HepG2 (cell line): ENCODE results near the gene SLC35G2. TPM values are rescaled to one million over a fixed set of nuclear protein-coding genes. Genes with fewer than 3 reads are reported as not detected.

Experiments
- CBFB ChIP-seq: sonication (generic); formaldehyde crosslinking; IDR thresholded peaks from 2 replicates; pipeline ENCODE4 v1.4.0; 2020; ENCODE audit warnings: missing genetic modification reagents
- DMAP1 ChIP-seq: IDR thresholded peaks from 2 replicates; pipeline ENCODE4 v1.6.1; 2016
- MAFG ChIP-seq: sonication (generic); formaldehyde crosslinking; IDR thresholded peaks from 2 replicates; pipeline ENCODE4 v1.5.1; 2020; ENCODE audit warnings: mild to moderate bottlenecking, missing genetic modification reagents
- MBD4 ChIP-seq: IDR thresholded peaks from 2 replicates; pipeline ENCODE4 v1.6.1; 2012; ENCODE audit warnings: low read length, inconsistent platforms, borderline replicate concordance
- MED13 ChIP-seq: sonication (generic); formaldehyde crosslinking; IDR thresholded peaks from 2 replicates; pipeline ENCODE4 v1.5.0; 2020; ENCODE audit warnings: missing genetic modification reagents
- MTERF4 ChIP-seq: sonication (generic); formaldehyde crosslinking; IDR thresholded peaks from 2 replicates; pipeline ENCODE4 v1.8.0; 2023; ENCODE audit warnings: mild to moderate bottlenecking, missing genetic modification reagents
- NFE2 ChIP-seq: sonication (generic); formaldehyde crosslinking; IDR thresholded peaks from 2 replicates; pipeline ENCODE4 v1.4.0; 2020; ENCODE audit warnings: missing genetic modification reagents
- SALL1 ChIP-seq: sonication (generic); formaldehyde crosslinking; IDR thresholded peaks from 2 replicates; pipeline ENCODE4 v1.8.0; 2022; ENCODE audit warnings: mild to moderate bottlenecking, missing genetic modification reagents
- TBP ChIP-seq: sonication (generic); formaldehyde crosslinking; IDR thresholded peaks from 2 replicates; pipeline ENCODE4 v1.5.0; 2020; ENCODE audit warnings: missing genetic modification reagents
- THAP9 ChIP-seq: sonication (generic); formaldehyde crosslinking; IDR thresholded peaks from 2 replicates; pipeline ENCODE4; 2020; ENCODE audit warnings: missing genetic modification reagents, mild to moderate bottlenecking, borderline replicate concordance
- ZBTB4 ChIP-seq: sonication (generic); formaldehyde crosslinking; IDR thresholded peaks from 2 replicates; pipeline ENCODE4 v1.4.0; 2020; ENCODE audit warnings: missing genetic modification reagents, mild to moderate bottlenecking, borderline replicate concordance
- ZBTB44 ChIP-seq: sonication (generic); formaldehyde crosslinking; IDR thresholded peaks from 2 replicates; pipeline ENCODE4 v1.4.0; 2020; ENCODE audit warnings: missing genetic modification reagents
- ZBTB46 ChIP-seq: sonication (generic); formaldehyde crosslinking; IDR thresholded peaks from 2 replicates; pipeline ENCODE4 v1.4.0; 2020; ENCODE audit warnings: mild to moderate bottlenecking, missing genetic modification reagents, borderline replicate concordance
- ZNF362 ChIP-seq: sonication (generic); formaldehyde crosslinking; IDR thresholded peaks from 2 replicates; pipeline ENCODE4 v1.4.0; 2020; ENCODE audit warnings: missing genetic modification reagents, mild to moderate bottlenecking, borderline replicate concordance
- ZNF382 ChIP-seq: sonication (generic); formaldehyde crosslinking; IDR thresholded peaks from 2 replicates; pipeline ENCODE4 v1.5.0; 2020; ENCODE audit warnings: missing genetic modification reagents, mild to moderate bottlenecking, borderline replicate concordance
- ZNF552 ChIP-seq: sonication (generic); formaldehyde crosslinking; IDR thresholded peaks from 2 replicates; pipeline ENCODE4 v1.9.0; 2022; ENCODE audit warnings: missing genetic modification reagents, mild to moderate bottlenecking, borderline replicate concordance
- polyA plus RNA-seq, 8 experiments: library from polyadenylated mRNA; depleted of rRNA in 3 of 8; stranded (reverse) in 7 of 8; unstranded in 1 of 8; fragments of >200 nt; fragmentation: Illumina TruSeq in 4 of 8; extraction: Trizol in 4 of 8; gene quantifications; 2 replicates each; pipeline versions ENCODE4 v1.2.1 to v1.2.3, GENCODE V29; 2011 to 2016; ENCODE audit warnings: low read depth in 4 of 8, missing spikeins in 1 of 8, mixed read lengths in 1 of 8; ENCODE audit not compliant: insufficient read depth in 1 of 8
- total RNA-seq, 5 experiments: library from RNA; depleted of rRNA; stranded (reverse); fragments of >200 nt; fragmentation: Illumina TruSeq; extraction: Trizol; gene quantifications; 2 replicates each; pipeline ENCODE4 v1.2.3, GENCODE V29; 2016; ENCODE audit warnings: low read depth in 1 of 5

SLC35G2 gene
- total and polyA plus RNA-seq, 2 of the 13 experiments (the other 11 are each of a cell fraction or from before 2014, with no cell fraction given) = 7.6 to 10.3 TPM

- TF ChIP-seq MED13 (CRISPR knock-in tag) = no peak
- no peak for TF ChIP-seq ZBTB44 (CRISPR knock-in tag)
- TF ChIP-seq ZBTB4 = no peak
- no peak for TF ChIP-seq MTERF4 (CRISPR knock-in tag)
- TF ChIP-seq TBP (CRISPR knock-in tag) = no peak
- TF ChIP-seq ZNF362 = no peak
- no peak for TF ChIP-seq THAP9 (CRISPR knock-in tag)
- TF ChIP-seq SALL1 (CRISPR knock-in tag) = peak; percentile 82
- 0 out of 2 replicates have a peak, but pooled peaks have one; percentile 24 for TF ChIP-seq ZNF552 (CRISPR knock-in tag)
- TF ChIP-seq MBD4 = no peak
- TF ChIP-seq ZNF382 (CRISPR knock-in tag) = no peak
- no peak for TF ChIP-seq ZBTB46 (CRISPR knock-in tag)
- no peak for TF ChIP-seq NFE2 (CRISPR knock-in tag)
- TF ChIP-seq CBFB (CRISPR knock-in tag) = no peak
- TF ChIP-seq DMAP1 = no peak
- no peak; the same call in 1 of the 2 replicates for TF ChIP-seq MAFG
These were observed 1.1 kb downstream of the SLC35G2 start (continued) for GRCh38 chr3:136819731-136820679.
